Calu3 (cell line): ENCODE measurements around the gene NFKBIA. TPM values are rescaled to one million over a fixed set of nuclear protein-coding genes. Genes with fewer than 3 reads are reported as not detected.

ENCODE experiments used
- BruUV-seq: library from RNA; stranded (reverse); fragments of 400-500 nt; replicated peaks from 2 replicates; lab custom pipeline; 2021; lab: Mats Ljungman, UMichigan
- CTCF ChIA-PET: fragments of 300-600 bp; sonication (Branson Sonifier 250); formaldehyde crosslinking; loops from one replicate; lab custom pipeline; 2022; ENCODE audit warnings: antibody characterized with exemption; lab: Charles Lee
- DNase-seq: peaks from one replicate; pipeline ENCODE4 v3.0.0; 2022
- H3K27ac Mint-ChIP-seq: one replicate; pipeline ENCODE4 v1.8.0; 2022; ENCODE audit warnings: mixed read lengths; ENCODE audit not compliant: unreplicated experiment
- H3K27me3 Mint-ChIP-seq: one replicate; pipeline ENCODE4 v1.8.0; 2022; ENCODE audit warnings: mixed read lengths; ENCODE audit not compliant: unreplicated experiment
- H3K36me3 Mint-ChIP-seq: one replicate; pipeline ENCODE4 v1.8.0; 2022; ENCODE audit warnings: mild to moderate bottlenecking, moderate library complexity, mixed read lengths; ENCODE audit not compliant: insufficient read depth, unreplicated experiment
- H3K4me1 Mint-ChIP-seq: one replicate; pipeline ENCODE4 v1.8.0; 2022; ENCODE audit warnings: mild to moderate bottlenecking, low read depth, mixed read lengths; ENCODE audit not compliant: unreplicated experiment
- H3K4me3 Mint-ChIP-seq: one replicate; pipeline ENCODE4 v1.8.0; 2022; ENCODE audit warnings: mild to moderate bottlenecking, low read depth, moderate library complexity, mixed read lengths; ENCODE audit not compliant: unreplicated experiment
- H3K9me3 Mint-ChIP-seq: one replicate; pipeline ENCODE4 v1.8.0; 2022; ENCODE audit warnings: low read depth, mixed read lengths; ENCODE audit not compliant: unreplicated experiment
- intact Hi-C: fragments of 100-400 bp; cut with micrococcal nuclease; formaldehyde crosslinking; loops from one replicate; pipeline ENCODE4 v1.10.0; 2022; ENCODE audit not compliant: unreplicated experiment
- total RNA-seq: library from RNA; stranded (reverse); gene quantifications from 2 replicates; pipeline ENCODE4 v1.2.3, GENCODE V29; 2022
- TF ChIP-seq, protein P1 (sequence below): fragments of 200-600 bp; IDR thresholded peaks from one replicate; pipeline ENCODE4 v1.8.0; 2022; ENCODE audit warnings: antibody characterized with exemption; ENCODE audit not compliant: unreplicated experiment

NFKBIA gene
- total RNA-seq, 1 experiment from 2014 or later, result 111 TPM

DNA sequence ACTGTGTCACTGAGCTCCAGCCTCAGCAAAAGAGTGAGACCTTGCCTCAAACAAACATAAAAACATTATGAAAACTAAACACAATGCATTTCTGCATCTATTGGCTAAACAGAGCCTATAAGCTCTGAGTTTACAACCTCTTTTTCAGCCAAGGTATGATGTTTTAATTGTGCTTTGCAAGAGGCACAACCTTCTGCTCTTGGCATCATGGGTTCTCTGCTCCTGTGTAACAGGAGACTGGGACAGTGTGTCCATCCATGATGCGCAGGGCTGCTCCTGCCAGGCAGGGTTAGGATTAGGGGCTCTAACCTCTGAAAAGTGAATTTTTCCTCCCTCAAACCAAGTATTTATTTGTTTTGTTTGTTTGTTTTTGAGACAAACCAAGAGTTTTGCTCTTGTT is 5.0 kb upstream of the NFKBIA start:
- CTCF ChIA-PET, result interaction anchor here (0.6 kb wide), 1 partner anchor 195 kb away, joined by 4 read pairs; no protein-coding TSS in a partner anchor
- intact Hi-C loops, result no loop called here
- Mint-ChIP-seq H3K4me1 (peaks cover 42% of the 10 kb centered on the region), H3K9me3 (no peaks in the 10 kb centered on the region), H3K27me3 (no peaks in the 10 kb centered on the region), H3K36me3 (peaks cover 8% of the 10 kb centered on the region), H3K4me3 (no peak overlapping the region), H3K27ac (no peak overlapping the region)
- no peak for DNase-seq
- BruUV-seq, result no TSS peak
- TF ChIP-seq, protein P1, sequence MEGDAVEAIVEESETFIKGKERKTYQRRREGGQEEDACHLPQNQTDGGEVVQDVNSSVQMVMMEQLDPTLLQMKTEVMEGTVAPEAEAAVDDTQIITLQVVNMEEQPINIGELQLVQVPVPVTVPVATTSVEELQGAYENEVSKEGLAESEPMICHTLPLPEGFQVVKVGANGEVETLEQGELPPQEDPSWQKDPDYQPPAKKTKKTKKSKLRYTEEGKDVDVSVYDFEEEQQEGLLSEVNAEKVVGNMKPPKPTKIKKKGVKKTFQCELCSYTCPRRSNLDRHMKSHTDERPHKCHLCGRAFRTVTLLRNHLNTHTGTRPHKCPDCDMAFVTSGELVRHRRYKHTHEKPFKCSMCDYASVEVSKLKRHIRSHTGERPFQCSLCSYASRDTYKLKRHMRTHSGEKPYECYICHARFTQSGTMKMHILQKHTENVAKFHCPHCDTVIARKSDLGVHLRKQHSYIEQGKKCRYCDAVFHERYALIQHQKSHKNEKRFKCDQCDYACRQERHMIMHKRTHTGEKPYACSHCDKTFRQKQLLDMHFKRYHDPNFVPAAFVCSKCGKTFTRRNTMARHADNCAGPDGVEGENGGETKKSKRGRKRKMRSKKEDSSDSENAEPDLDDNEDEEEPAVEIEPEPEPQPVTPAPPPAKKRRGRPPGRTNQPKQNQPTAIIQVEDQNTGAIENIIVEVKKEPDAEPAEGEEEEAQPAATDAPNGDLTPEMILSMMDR, result no peak

DNA sequence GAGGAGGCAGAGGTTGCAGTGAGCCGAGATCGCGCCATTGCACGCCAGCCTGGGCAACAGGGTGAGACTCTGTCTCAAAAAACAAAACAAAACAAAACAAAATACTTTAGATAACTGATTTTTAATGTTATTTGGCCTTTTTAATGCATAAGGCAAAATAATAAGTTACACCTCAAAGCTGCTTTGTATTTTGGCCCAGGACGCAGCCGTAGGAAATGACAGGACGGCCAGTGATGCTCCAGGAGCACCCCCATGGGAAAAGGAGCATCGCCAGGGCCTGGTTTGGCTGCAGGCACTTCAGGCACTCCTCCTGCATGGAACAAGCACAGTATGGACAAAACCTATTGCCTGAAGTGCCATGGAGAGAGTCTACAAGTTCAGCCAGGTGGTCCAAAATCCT is 3.5 kb upstream of the NFKBIA start:
- DNase-seq, result no peak
- CTCF ChIA-PET, result interaction anchor here (0.6 to 0.8 kb wide), 2 partner anchors 85 to 178 kb away, joined by 3 to 4 read pairs; no protein-coding TSS in a partner anchor
- intact Hi-C loops, result no loop called here
- Mint-ChIP-seq H3K27ac (no peak overlapping the region), H3K27me3 (no peaks in the 10 kb centered on the region), H3K9me3 (no peaks in the 10 kb centered on the region), H3K4me3 (no peak overlapping the region), H3K4me1 (peaks cover 31% of the 10 kb centered on the region), H3K36me3 (peaks cover 24% of the 10 kb centered on the region)
- TF ChIP-seq, protein P1, result no peak
- BruUV-seq, result no TSS peak

DNA sequence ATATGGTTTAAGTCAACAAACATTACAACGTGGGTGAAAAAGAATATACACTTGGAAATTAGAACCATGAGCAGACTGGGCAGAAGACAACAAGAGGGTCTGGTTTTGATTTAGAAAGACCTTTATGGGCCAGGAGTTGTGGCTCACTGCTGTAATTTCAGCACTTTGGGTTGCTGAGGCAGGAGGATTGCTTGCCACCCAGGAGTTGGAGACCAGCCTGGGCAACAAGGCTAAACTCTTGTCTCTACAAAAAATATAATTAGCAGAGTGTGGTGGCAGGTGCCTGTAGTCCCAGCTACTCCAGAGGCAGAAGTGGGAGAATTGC is 2.7 kb upstream of the NFKBIA start:
- no peak overlapping the region for H3K27ac Mint-ChIP-seq
- no peaks in the 10 kb centered on the region for H3K27me3 Mint-ChIP-seq
- no TSS peak for BruUV-seq
- no peak for DNase-seq
- no peaks in the 10 kb centered on the region for H3K9me3 Mint-ChIP-seq
- TF ChIP-seq, protein P1, result no peak
- intact Hi-C loops, result loop anchor here (1.0 to 2.0 kb wide), 2 partner anchors 112 to 178 kb away; no protein-coding TSS in a partner anchor
- no peak overlapping the region for H3K4me3 Mint-ChIP-seq
- H3K4me1 Mint-ChIP-seq, result peaks cover 25% of the 10 kb centered on the region
- H3K36me3 Mint-ChIP-seq, result peaks cover 31% of the 10 kb centered on the region
- CTCF ChIA-PET, result interaction anchor here (0.8 kb wide), 1 partner anchor 84 kb away, joined by 3 read pairs; no protein-coding TSS in a partner anchor

DNA sequence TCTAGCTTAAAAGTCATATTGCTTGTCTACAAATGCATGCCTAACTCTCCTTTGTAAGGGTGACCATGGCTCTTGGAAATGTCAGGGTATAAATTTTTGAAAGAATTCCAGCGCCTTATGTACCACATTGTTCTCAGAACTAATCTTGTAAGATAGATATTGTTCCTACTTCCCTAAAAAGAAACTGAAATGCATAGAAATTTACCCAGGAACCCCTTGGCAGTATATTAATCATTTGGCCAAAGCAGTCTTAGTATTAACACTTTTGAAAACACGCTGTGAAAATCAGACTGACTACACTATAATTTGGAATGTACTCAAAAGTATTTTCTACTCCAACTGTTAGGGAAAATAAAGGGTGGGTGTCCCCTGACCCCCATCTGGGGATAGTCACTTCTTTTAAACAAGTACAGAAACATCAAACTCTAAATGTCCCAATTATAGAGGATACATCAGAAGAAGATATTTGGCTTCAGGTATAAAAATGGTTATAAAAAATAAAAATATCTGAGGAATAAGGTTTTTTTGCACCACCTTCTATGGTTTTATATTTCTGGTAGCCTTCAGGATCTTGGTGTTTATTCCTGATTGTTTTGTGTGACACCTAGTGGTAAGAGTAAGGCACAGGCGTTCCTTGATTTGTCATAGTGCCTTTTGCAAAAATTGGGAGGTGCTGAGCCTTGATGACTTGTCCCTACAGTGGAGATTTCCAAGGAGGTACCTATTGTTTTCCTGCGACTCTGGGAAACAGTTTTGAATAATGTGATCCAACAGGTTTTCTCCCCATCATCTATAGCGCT is 2.2 kb upstream of the NFKBIA start:
- Mint-ChIP-seq H3K4me3 (no peak overlapping the region), H3K27ac (no peak overlapping the region), H3K9me3 (no peaks in the 10 kb centered on the region), H3K36me3 (peaks cover 37% of the 10 kb centered on the region), H3K27me3 (no peaks in the 10 kb centered on the region), H3K4me1 (peaks cover 25% of the 10 kb centered on the region)
- intact Hi-C loops, result loop anchor here (1.0 to 2.0 kb wide), 2 partner anchors 112 to 177 kb away; no protein-coding TSS in a partner anchor
- BruUV-seq, result no TSS peak
- TF ChIP-seq, protein P1, result peak; percentile 55
- CTCF ChIA-PET, result interaction anchor here (0.8 to 2.2 kb wide), 3 partner anchors 84 to 266 kb away, joined by 3 to 9 read pairs (median 4); no protein-coding TSS in a partner anchor
- no peak for DNase-seq
